Activated CD4-positive, alpha-beta T cell treated with anti-CD3 and anti-CD28 coated beads, Interleukin-2, amount 50 U/mL, for 4 hours (primary cell): ENCODE measurements around the gene FAM174C.
A peak's percentile ranks its signal among the peaks of the same experiment; 100 is the strongest.

ENCODE experiments used
- DNase-seq, 2 experiments: peaks; one replicate each; pipeline ENCODE4 v3.0.0-alpha.2; 2020

FAM174C gene

DNA sequence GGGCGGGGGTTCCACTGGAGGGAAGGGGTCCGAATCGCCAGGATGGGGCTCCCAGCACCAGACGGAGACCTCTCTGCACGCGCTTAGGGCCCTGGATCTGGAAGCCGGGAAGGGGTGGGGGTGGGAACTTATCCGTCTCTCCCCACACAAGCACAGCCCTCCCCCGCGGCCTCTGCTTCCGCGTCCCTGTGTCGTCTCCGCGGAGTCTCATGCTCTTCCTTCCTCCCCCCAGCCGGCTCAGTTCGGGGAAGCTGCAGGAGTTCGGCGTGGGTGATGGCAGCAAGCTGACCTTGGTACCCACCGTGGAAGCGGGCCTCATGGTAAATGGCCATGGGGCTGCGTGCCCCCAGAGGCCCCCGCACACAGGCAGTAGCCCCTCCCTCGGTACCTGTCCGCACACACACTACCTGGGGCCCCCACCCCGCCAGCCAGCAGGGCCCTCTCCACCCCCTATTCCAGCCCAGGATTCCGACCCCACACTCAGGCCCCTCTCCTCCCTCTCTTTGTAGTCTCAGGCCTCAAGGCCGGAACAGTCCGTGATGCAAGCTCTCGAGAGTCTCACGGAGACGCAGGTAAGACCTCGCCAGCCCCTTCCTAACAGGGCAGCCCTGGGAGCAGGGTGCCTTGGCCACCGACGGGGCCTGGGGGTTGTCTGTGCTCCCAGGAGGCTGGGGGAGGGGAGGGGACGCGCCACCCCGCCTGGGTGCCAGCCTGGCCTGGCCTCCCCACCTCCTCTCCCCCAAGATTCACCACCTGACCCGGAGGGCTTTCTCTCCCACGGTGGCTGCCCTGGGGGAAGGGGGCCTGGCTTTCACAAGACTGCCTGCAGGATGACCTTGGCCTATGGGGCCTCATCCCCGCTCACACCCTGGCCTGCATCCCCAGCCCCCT lies 23.8 kb upstream of the FAM174C start:
- DNase-seq: peak; percentile 53 to 60

- DNase-seq: no peak
Observed at GRCh38 chr19:1252221-1252820, 23.0 kb upstream of the FAM174C start.

- DNase-seq: peak; percentile 60 to 64
Observed at GRCh38 chr19:1252821-1253513, 22.4 kb upstream of the FAM174C start.

DNA sequence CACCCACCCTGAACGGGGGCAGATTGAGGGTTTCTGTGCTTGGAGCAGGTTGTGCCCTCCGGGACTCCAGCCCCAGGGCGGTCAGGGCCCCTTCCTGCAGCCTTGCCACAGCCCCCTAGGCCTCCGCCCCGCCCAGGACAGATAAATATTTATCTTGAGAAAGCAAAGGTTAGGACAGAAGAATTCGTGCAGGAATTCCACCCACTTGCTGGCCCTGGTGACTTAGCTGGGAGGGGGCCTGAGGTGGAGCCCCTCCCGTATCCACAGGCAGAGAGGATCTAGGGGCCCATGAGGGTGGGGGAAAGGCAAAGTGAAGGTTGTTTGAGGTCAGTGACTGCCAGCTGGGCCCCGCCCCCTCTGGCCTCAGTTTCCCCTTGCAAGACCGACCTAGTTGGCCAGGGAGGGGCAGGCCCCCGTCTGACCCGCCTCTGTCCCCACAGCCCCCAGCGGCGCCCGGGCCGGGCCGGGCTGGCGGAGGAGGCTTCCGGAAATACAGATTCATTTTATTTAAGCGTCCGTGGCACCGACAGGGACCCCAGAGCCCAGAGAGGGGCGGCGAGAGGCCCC lies 21.7 kb upstream of the FAM174C start:
- no peak for DNase-seq

GRCh38 chr19:1254081-1254527 lies 21.2 kb upstream of the FAM174C start:
- no peak for DNase-seq

GRCh38 chr19:1254530-1255185 lies 20.7 kb upstream of the FAM174C start:
- no peak for DNase-seq

DNA sequence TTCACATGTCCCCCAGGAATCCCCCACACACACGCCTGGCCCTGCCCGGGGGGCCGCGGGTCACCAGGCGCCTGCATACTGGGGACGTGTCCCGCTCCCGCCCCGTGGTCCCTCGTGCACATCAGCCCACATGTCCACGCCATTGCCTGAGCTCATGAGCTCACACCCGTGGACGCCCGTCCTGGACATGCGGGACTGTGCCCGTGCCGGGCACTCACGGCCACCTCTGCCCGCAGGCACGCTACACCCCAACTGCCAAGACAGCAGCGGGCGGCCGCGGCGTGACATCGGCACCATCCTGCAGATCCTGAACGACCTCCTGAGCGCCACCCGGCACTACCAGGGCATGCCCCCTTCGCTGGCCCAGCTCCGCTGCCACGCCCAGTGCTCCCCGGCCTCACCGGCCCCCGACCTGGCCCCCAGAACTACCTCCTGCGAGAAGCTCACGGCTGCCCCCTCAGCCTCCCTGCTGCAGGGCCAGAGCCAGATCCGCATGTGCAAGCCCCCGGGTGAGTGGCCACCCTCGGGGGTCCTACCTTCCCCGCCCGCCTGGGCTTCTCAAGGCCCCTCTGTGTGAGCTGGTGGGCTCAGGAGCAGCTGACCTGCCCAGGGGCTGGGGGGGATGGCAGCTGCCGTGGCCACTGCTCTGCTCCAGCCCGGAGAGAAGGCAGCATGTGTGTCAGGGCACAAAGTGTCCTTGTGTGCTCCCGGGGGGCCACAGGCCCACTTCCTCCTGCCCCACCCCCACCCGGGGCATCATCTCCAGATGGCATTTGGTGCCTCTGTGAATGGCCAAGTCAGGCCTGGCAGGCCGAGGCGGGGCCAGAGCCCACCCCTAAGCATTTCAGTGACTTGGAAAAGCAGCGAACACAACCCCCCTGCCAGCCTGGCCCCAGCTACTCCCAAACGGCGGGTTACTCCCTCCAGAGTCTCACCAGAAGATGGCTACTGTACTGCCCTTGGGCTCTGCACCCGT lies 19.9 kb upstream of the FAM174C start:
- no peak for DNase-seq

DNA sequence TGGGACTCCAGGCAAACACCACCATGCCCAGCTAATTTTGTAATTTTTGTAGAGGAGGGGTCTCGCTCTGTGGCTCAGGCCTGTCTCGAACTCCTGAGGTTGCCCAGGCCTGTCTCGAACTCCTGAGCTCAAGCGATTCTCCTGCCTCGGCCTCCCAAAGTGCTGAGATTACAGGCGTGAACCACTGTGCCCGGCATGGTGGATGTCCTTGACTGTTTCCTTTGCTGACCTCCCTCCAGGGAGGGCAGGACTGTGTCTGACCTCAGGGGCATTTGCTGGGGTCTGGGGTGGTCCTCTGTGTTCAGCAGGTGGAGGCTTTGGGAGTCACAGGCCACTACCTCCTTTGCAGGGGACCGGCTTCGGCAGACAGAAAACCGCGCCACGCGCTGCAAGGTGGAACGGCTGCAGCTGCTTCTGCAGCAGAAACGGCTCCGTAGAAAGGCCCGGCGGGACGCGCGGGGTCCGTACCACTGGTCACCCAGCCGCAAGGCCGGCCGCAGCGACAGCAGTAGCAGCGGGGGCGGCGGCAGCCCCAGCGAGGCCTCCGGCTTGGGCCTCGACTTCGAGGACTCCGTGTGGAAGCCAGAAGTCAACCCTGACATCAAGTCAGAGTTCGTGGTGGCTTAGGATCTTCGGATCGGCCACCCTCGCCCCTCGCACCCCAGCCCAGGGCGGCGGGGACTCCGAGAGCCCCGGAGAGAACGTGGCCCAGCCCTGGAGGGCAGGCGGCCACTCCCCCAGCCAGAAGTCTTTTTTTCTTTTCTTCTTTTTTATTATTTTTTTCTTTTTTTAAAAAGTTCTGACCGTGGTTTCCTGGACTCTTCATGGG lies 18.5 kb upstream of the FAM174C start:
- DNase-seq: no peak

DNA sequence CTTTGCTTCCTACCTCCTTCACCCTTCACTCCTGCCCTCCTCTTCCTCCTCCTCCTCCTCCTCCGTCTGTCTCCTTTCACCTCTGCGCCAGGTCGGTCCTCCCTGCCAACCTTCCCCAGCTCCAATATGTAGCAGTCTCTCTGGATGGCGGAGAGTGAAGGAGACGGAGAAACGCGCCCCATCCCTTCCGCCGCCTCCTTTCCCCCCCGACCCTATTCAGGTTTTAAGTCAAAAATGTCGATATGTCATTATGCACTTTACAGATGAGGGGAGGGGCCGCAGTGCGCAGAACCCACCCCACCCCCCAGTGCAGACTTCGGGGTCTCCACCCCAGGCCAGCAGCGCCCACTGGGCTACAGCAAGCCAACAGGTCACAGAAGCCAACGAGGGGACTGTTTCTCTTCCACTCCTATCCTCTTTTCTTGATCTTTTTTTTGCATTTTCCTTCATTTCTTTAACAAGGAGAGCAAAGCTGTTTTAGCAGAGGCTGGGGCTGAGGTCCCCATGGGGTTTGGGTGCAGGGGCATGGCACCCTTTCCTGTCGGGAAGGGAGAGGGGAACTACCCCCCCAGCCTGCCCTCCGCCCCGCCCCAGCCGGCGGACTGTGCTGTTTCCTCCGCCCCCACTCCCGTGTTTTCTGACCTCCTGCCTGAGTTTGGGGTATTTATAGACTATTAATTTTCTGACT lies 17.7 kb upstream of the FAM174C start:
- no peak for DNase-seq

DNA sequence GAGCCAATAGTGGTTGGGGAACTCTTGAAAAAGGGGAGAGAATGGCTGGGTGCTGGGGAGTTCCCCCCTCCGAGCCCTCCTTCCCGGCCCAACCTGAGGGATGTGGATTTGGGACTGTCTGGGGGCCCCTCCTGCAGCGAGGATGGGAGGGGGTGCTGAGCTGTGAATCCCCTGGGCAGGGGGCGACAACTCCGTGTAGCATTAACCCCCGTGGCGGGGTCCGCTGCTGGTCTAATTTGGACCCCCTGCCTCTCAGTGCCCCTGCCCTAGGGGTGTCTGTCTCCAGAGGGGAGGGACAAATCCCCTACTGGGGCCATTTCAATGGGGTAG lies 17.2 kb upstream of the FAM174C start:
- DNase-seq: no peak

GRCh38 chr19:1258707-1259205 lies 16.6 kb upstream of the FAM174C start:
- DNase-seq: no peak

- no peak for DNase-seq
Observed at GRCh38 chr19:1259206-1259875, 16.0 kb upstream of the FAM174C start.

DNA sequence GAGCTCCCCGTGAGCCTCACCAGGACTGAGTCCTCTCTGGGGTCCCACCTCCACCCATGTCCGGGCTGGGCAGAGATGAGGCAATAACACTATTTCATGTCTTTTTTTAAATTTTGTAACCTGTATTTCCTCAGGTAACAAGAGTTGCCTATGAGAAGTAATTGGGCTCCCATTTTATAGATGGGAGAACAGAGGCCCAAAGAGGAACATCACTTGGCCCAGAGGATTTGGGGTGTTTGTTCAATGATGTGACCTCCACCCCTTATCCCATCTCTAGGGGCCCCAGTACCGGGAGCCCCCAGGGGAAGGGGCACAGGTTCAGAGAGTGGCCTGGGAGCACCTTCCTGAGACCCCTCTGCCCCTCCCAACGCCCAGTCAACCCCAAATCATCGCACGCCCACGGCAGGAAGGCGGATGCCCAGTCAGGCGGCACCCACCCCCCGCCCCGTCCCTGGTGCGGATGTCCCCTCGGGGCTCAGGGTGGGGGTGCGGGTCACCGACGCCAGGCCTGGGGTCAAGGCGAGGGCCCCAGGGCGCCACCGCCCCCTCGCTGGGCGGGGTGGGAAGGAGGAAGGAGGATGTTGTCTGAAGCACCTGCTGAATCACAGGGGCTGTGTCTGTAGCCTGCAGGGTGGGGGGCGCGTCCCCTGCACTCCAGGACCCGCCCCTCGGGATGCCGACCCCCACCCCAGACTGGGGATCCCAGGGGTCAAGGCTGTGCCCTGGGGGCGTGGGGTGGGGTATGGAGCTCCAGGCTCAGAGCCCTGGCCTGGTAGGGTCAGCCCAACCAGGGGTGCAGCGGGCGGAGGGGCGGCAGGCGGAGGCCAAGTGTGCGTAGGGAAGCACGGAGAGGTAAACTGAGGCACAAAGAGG lies 15.2 kb upstream of the FAM174C start:
- DNase-seq: no peak

- DNase-seq: peak; percentile 95 to 96
Observed at GRCh38 chr19:1260749-1261537, 14.4 kb upstream of the FAM174C start.

- no peak for DNase-seq
Observed at GRCh38 chr19:1261538-1261797, 13.9 kb upstream of the FAM174C start.

- DNase-seq: no peak
Observed at GRCh38 chr19:1261798-1262622, 13.3 kb upstream of the FAM174C start.

DNA sequence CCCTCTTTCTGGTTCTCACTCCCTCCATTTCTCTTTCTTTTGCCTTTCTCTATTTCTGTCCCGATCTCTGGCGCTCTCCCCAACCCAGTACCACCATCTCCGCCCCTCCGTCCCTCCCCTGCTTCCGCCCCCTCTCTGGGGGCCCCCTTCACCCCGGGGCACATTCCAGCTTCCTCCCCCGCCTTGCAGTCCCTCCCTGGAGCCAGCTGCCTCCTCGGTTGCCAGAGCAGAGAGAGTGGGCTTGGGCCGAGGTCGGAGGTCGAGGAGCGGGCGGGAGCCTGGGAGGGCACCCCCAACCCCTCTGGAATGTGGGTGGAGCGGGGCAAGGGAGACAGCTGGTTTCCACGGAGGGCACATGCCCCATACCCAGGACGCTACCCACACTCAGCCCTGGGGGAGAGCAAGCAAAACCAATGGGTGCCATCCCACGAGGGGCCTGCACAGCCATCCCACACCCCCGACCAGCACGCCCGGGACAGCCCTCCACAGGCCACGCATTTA lies 12.7 kb upstream of the FAM174C start:
- no peak for DNase-seq
